Colonic mucosa (tissue), 4 donors: ENCODE results near the gene GLA. TPM values are rescaled to one million over a fixed set of nuclear protein-coding genes. Genes with fewer than 3 reads are reported as not detected.

Source experiments
- DNase-seq: peaks from one replicate; pipeline ENCODE4 v3.0.0-alpha.2; 2020
- H3K27ac ChIP-seq: fragments of 200-600 bp; one replicate; pipeline ENCODE4 v1.8.0; 2021
- H3K27me3 ChIP-seq: fragments of 200-600 bp; one replicate; pipeline ENCODE4 v1.8.0; 2021
- H3K36me3 ChIP-seq: fragments of 200-600 bp; one replicate; pipeline ENCODE4 v1.8.0; 2021
- H3K4me1 ChIP-seq: fragments of 200-600 bp; one replicate; pipeline ENCODE4 v1.8.0; 2021; ENCODE audit warnings: mild to moderate bottlenecking
- H3K4me3 ChIP-seq: fragments of 200-600 bp; one replicate; pipeline ENCODE4 v1.8.0; 2021
- H3K9ac ChIP-seq, 2 donors: one replicate each; pipeline ENCODE4 v1.7.0; 2013; ENCODE audit warnings: control low read depth in 2 of 2, low read depth in 2 of 2, low read length in 2 of 2
- H3K9me3 ChIP-seq: fragments of 200-600 bp; one replicate; pipeline ENCODE4 v1.8.0; 2021
- CTCF ChIP-seq: fragments of 200-600 bp; IDR thresholded peaks from one replicate; pipeline ENCODE4 v1.8.0; 2022; ENCODE audit warnings: antibody characterized with exemption, mild to moderate bottlenecking
- intact Hi-C: fragments of 100-400 bp; cut with DNase I; formaldehyde crosslinking; loops from one replicate; pipeline ENCODE4 v1.14.1; 2022
- total RNA-seq, 2 donors: library from RNA; stranded (reverse); fragmentation: NEBNext Ultra II Directional in 1 of 2; extraction: Animal tissue kit (Norgen Biotek cat#: 25700) in 1 of 2; gene quantifications; one replicate each; pipeline ENCODE4 v1.2.1, GENCODE V29; 2021
- donor health status: healthy.
- donor health status: DM: no; HTN: no; CAD: no.
- donor health status: DM: no; HTN: no; CAD: no.

GLA gene
- total RNA-seq, 2 donors from 2014 or later: 29.9 to 33.9 TPM

GRCh38 chrX:101398694-101399093, 9.0 kb downstream of the GLA start:
- intact Hi-C loops: no loop called here
- no peak overlapping the region for H3K27ac ChIP-seq
- no peak overlapping the region for H3K9ac ChIP-seq
- H3K36me3 ChIP-seq: no peaks in the 10 kb centered on the region
- no peak for TF ChIP-seq CTCF
- no peak overlapping the region for H3K4me3 ChIP-seq
- no peaks in the 10 kb centered on the region for H3K27me3 ChIP-seq
- H3K4me1 ChIP-seq: no peaks in the 10 kb centered on the region
- H3K9me3 ChIP-seq: no peaks in the 10 kb centered on the region
- DNase-seq: no peak

GRCh38 chrX:101397779-101398178, 9.9 kb downstream of the GLA start:
- no peak overlapping the region for H3K27ac ChIP-seq
- DNase-seq: no peak
- H3K9me3 ChIP-seq: no peaks in the 10 kb centered on the region
- no peak overlapping the region for H3K9ac ChIP-seq
- no peaks in the 10 kb centered on the region for H3K36me3 ChIP-seq
- intact Hi-C loops: no loop called here
- no peaks in the 10 kb centered on the region for H3K4me1 ChIP-seq
- no peak overlapping the region for H3K4me3 ChIP-seq
- no peak for TF ChIP-seq CTCF
- H3K27me3 ChIP-seq: no peaks in the 10 kb centered on the region

- DNase-seq: no peak
- Histone ChIP-seq H3K9ac (no peak overlapping the region), H3K4me1 (no peaks in the 10 kb centered on the region), H3K9me3 (no peaks in the 10 kb centered on the region), H3K27ac (no peak overlapping the region), H3K27me3 (no peaks in the 10 kb centered on the region), H3K36me3 (no peaks in the 10 kb centered on the region), H3K4me3 (no peak overlapping the region)
- no peak for TF ChIP-seq CTCF
- intact Hi-C loops: no loop called here
These were observed 11.9 kb downstream of the GLA start for GRCh38 chrX:101395789-101396188.

- Histone ChIP-seq H3K9ac (no peak overlapping the region), H3K36me3 (no peaks in the 10 kb centered on the region), H3K4me1 (no peaks in the 10 kb centered on the region), H3K27me3 (no peaks in the 10 kb centered on the region), H3K4me3 (no peak overlapping the region), H3K9me3 (no peaks in the 10 kb centered on the region), H3K27ac (no peak overlapping the region)
- no peak for TF ChIP-seq CTCF
- intact Hi-C loops: no loop called here
- no peak for DNase-seq
These were observed 13.4 kb downstream of the GLA start for GRCh38 chrX:101394372-101394771.

- intact Hi-C loops: no loop called here
- Histone ChIP-seq H3K4me3 (no peak overlapping the region), H3K27me3 (no peaks in the 10 kb centered on the region), H3K4me1 (no peaks in the 10 kb centered on the region), H3K36me3 (no peaks in the 10 kb centered on the region), H3K9ac (no peak overlapping the region), H3K27ac (no peak overlapping the region), H3K9me3 (no peaks in the 10 kb centered on the region)
- no peak for TF ChIP-seq CTCF
- no peak for DNase-seq
These were observed 14.0 kb downstream of the GLA start for GRCh38 chrX:101393530-101394305.
